GM12878 (cell line): ENCODE measurements around the gene CACNA1D. TPM values are rescaled to one million over a fixed set of nuclear protein-coding genes. Genes with fewer than 3 reads are reported as not detected.

ENCODE experiments used
- ATAC-seq: fragments of 200-7000 bp; cut with Tn5 transposase; 3 replicates; pipeline ENCODE4 v1.9.1; 2020; ENCODE audit warnings: mild to moderate bottlenecking, moderate library complexity
- BruUV-seq: library from RNA; stranded (reverse); fragments of 400-500 nt; replicated peaks from 2 replicates; lab custom pipeline; 2021; lab: Mats Ljungman, UMichigan
- CTCF ChIA-PET: fragments of 300-600 bp; sonication (Branson Sonifier 250); formaldehyde crosslinking; extraction: SDS; loops from one replicate; lab custom pipeline; 2021; ENCODE audit warnings: inconsistent platforms; lab: Yijun Ruan, JAX
- POLR2A ChIA-PET: fragments of 350-600 bp; formaldehyde crosslinking; extraction: SDS; loops from one replicate; lab custom pipeline; 2021; ENCODE audit warnings: inconsistent platforms; lab: Charles Lee
- RAD21 ChIA-PET: fragments of 300-600 bp; sonication (Branson Sonifier 250); formaldehyde crosslinking; loops from one replicate; lab custom pipeline; 2023; ENCODE audit warnings: antibody characterized with exemption; ENCODE audit not compliant: unreplicated experiment; lab: Charles Lee
- SMC1A ChIA-PET: fragments of 300-600 bp; sonication (Branson Sonifier 250); formaldehyde crosslinking; loops from one replicate; lab custom pipeline; 2023; ENCODE audit not compliant: unreplicated experiment, uncharacterized antibody; lab: Charles Lee
- DNase-seq: peaks from one replicate; pipeline ENCODE4 v3.0.0-alpha.2; 2011; ENCODE audit warnings: low read depth, low spot score
- FAIRE-seq: peaks from 3 replicates; lab custom pipeline; 2011; peaks lifted over from hg19 to GRCh38; lab: Jason Lieb, UNC
- H2AFZ ChIP-seq: 2 replicates; pipeline ENCODE4 v1.6.0; 2011; ENCODE audit warnings: low read depth, low read length, control low read depth; ENCODE audit not compliant: control insufficient read depth
- H3K27ac ChIP-seq: 2 replicates; pipeline ENCODE4 v1.5.1; 2011; ENCODE audit warnings: control low read depth; ENCODE audit not compliant: control insufficient read depth, insufficient read depth
- H3K27me3 ChIP-seq, 2 experiments: replicated peaks in 1 of 2; 2 replicates each; pipeline versions ENCODE4 v1.6.0 to v1.6.1; 2011; ENCODE audit warnings: low read length in 1 of 2; ENCODE audit not compliant: control insufficient read depth in 2 of 2, insufficient read depth in 2 of 2
- H3K36me3 ChIP-seq, 2 experiments: 2 replicates each; pipeline ENCODE4 v1.5.1; 2011; ENCODE audit warnings: low read length in 1 of 2; ENCODE audit not compliant: control insufficient read depth in 2 of 2, insufficient read depth in 2 of 2
- H3K4me1 ChIP-seq: 2 replicates; pipeline ENCODE4 v1.6.1; 2011; ENCODE audit warnings: mild to moderate bottlenecking, low read length, moderate library complexity, mixed read lengths; ENCODE audit not compliant: control insufficient read depth, insufficient read depth
- H3K4me2 ChIP-seq: 2 replicates; pipeline ENCODE4 v1.6.0; 2011; ENCODE audit warnings: control low read depth; ENCODE audit not compliant: control insufficient read depth, insufficient read depth
- H3K4me3 ChIP-seq: fragments of 200-600 bp; sonication (generic); 2 replicates; pipeline ENCODE4 v1.5.1; 2016
- H3K79me2 ChIP-seq: 2 replicates; pipeline ENCODE4 v1.6.0; 2011; ENCODE audit warnings: low read length; ENCODE audit not compliant: control insufficient read depth, insufficient read depth
- H3K9ac ChIP-seq: 2 replicates; pipeline ENCODE4 v1.8.0; 2011; ENCODE audit warnings: low read length, control low read depth, mixed read lengths; ENCODE audit not compliant: control insufficient read depth, insufficient read depth
- H3K9me3 ChIP-seq: replicated peaks from 3 replicates; pipeline ENCODE4 v1.5.1; 2011; ENCODE audit warnings: mild to moderate bottlenecking, low read length; ENCODE audit not compliant: control insufficient read depth, insufficient read depth
- H4K20me1 ChIP-seq: 2 replicates; pipeline ENCODE4 v1.6.0; 2011; ENCODE audit not compliant: control insufficient read depth, insufficient read depth
- BACH1 ChIP-seq: fragments of 450-650 bp; IDR thresholded peaks from 2 replicates; pipeline ENCODE4 v1.6.1; 2017; ENCODE audit warnings: mild to moderate bottlenecking, borderline replicate concordance
- BMI1 ChIP-seq: fragments of 450-650 bp; IDR thresholded peaks from 2 replicates; pipeline ENCODE4 v1.6.1; 2016; ENCODE audit warnings: mild to moderate bottlenecking, moderate library complexity, borderline replicate concordance
- MAX ChIP-seq: IDR thresholded peaks from 2 replicates; pipeline ENCODE4 v1.6.1; 2012; ENCODE audit warnings: low read depth, low read length, improper control_type of control experiment
- MLLT1 ChIP-seq: fragments of 450-650 bp; IDR thresholded peaks from 2 replicates; pipeline ENCODE4 v1.6.1; 2016; ENCODE audit warnings: mild to moderate bottlenecking
- PML ChIP-seq: IDR thresholded peaks from 2 replicates; pipeline ENCODE4 v1.6.1; 2012; ENCODE audit warnings: low read length, inconsistent platforms
- SMAD1 ChIP-seq: fragments of 450-650 bp; IDR thresholded peaks from 2 replicates; pipeline ENCODE4 v1.6.1; 2018; ENCODE audit warnings: mild to moderate bottlenecking, low read depth; ENCODE audit not compliant: partially characterized antibody
- WRNIP1 ChIP-seq: IDR thresholded peaks from 2 replicates; pipeline ENCODE4 v1.6.1; 2011; ENCODE audit warnings: low read depth, low read length, improper control_type of control experiment, borderline replicate concordance
- WGBS: methylation state at CpG from one replicate; pipeline ENCODE4 v1.1.6; 2016; ENCODE audit warnings: low lambda C conversion rate; ENCODE audit not compliant: insufficient replicate concordance, insufficient coverage; ENCODE audit errors: missing lambda C conversion rate; 5-methylcytosine and 5-hydroxymethylcytosine counted together
- in situ Hi-C: fragments of 300-500 bp; cut with MboI; formaldehyde crosslinking; loops from 9 replicates; pipeline ENCODE4 v1.14.3; 2018; ENCODE audit warnings: mixed read lengths
- intact Hi-C: fragments of 100-400 bp; cut with micrococcal nuclease; formaldehyde crosslinking; loops from one replicate; pipeline ENCODE4 v1.14.2; 2022; ENCODE audit not compliant: unreplicated experiment
- polyA plus RNA-seq, 11 experiments: library from polyadenylated mRNA; depleted of rRNA in 4 of 11; unstranded in 6 of 11; stranded (reverse) in 5 of 11; fragments of >200 nt; fragmentation: Nextera tagmentation in 4 of 11; fragmentation: Illumina TruSeq in 1 of 11; extraction: Ambion mirVana in 4 of 11; extraction: Trizol in 1 of 11; gene quantifications; 1 replicate in 1 of 11; 2 replicates in 10 of 11; pipeline versions ENCODE4 v1.2.1 to v1.2.3, GENCODE V29; 2011 to 2016; ENCODE audit warnings: inconsistent platforms in 2 of 11, missing spikeins in 2 of 11, low read depth in 1 of 11
- total RNA-seq, 4 experiments: library from RNA; depleted of rRNA in 3 of 4; stranded (reverse); fragments of >200 nt in 3 of 4; fragmentation: Illumina TruSeq in 1 of 4; extraction: Trizol in 1 of 4; gene quantifications; 2 replicates each; pipeline versions ENCODE4 v1.2.1 to v1.2.3, GENCODE V29; 2013 to 2021

Gene CACNA1D
- total and polyA plus RNA-seq, 10 of the 15 experiments (the other 5 are each of a cell fraction or from before 2014, with no cell fraction given): 0.21 to 24.4 (median 1.6) TPM

- no peaks in the 10 kb centered on the region for H3K36me3 ChIP-seq
- no peaks in the 10 kb centered on the region for H4K20me1 ChIP-seq
- no peak for ATAC-seq
- POLR2A ChIA-PET: interaction anchor here (0.7 to 4.1 kb wide), 8 partner anchors 9 to 117 kb away, joined by 4 to 30 read pairs (median 4); partner anchors contain the start of gene SELENOK
- DNase-seq: no peak
- in situ Hi-C loops (no loop called here), intact Hi-C loops (loop anchor here (10.0 kb wide), 1 partner anchor 102 kb away; no protein-coding TSS in a partner anchor)
- no peak for FAIRE-seq
- no peak overlapping the region for H3K27ac ChIP-seq
- H3K9ac ChIP-seq: peak overlapping the region; percentile 73; the same call in 1 of the 2 replicates
- WGBS: 73% methylated on average over 10 of the region's 10 CpGs
- H3K79me2 ChIP-seq: peaks cover 18% of the 10 kb centered on the region
- TF ChIP-seq PML: no peak
- no peak for TF ChIP-seq BACH1
- no peak for TF ChIP-seq WRNIP1
- TF ChIP-seq SMAD1: no peak
- no peak for TF ChIP-seq BMI1
- TF ChIP-seq MAX: no peak
- peak; percentile 75 for TF ChIP-seq MLLT1
- RAD21 ChIA-PET: interaction anchor here (1.6 to 2.1 kb wide), 3 partner anchors 17 to 43 kb away, joined by 3 to 8 read pairs (median 6); no protein-coding TSS in a partner anchor
- peak overlapping the region; percentile 73; the same call in 1 of the 2 replicates for H3K4me3 ChIP-seq
- H3K4me1 ChIP-seq: peaks cover 39% of the 10 kb centered on the region
- CTCF ChIA-PET: interaction anchor here (0.7 to 1.6 kb wide), 5 partner anchors 9 to 178 kb away, joined by 3 to 6 read pairs (median 3); no protein-coding TSS in a partner anchor
- TSS peak; percentile 70 for BruUV-seq
- no peaks in the 10 kb centered on the region for H3K9me3 ChIP-seq
- H3K4me2 ChIP-seq: peak overlapping the region; percentile 82
- H2AFZ ChIP-seq: peak overlapping the region; percentile 81; the same call in 1 of the 2 replicates
- no peaks in the 10 kb centered on the region for H3K27me3 ChIP-seq
- SMC1A ChIA-PET: interaction anchor here (1.1 to 2.1 kb wide), 7 partner anchors 15 to 117 kb away, joined by 3 to 8 read pairs (median 4); no protein-coding TSS in a partner anchor
These were observed 352.4 kb downstream of the CACNA1D start for GRCh38 chr3:53846851-53847155.
